Activated CD8-positive, alpha-beta T cell treated with anti-CD3 and anti-CD28 coated beads, Interleukin-2, amount 10 ng/mL, durations not matched to agents 7 days and 5 days (primary cell): ENCODE results near the gene RIPK4. TPM values are rescaled to one million over a fixed set of nuclear protein-coding genes. Genes with fewer than 3 reads are reported as not detected.

ENCODE experiments used
- ATAC-seq: fragments of 150-1000 bp; cut with Tn5 transposase; one replicate; pipeline ENCODE4 v1.10.0; 2021; ENCODE audit warnings: moderate library complexity
- CTCF ChIA-PET: fragments of 350-600 bp; sonication (Branson Sonifier 250); formaldehyde crosslinking; loops from one replicate; lab custom pipeline; 2021; ENCODE audit warnings: antibody characterized with exemption; lab: Charles Lee
- POLR2A ChIA-PET: fragments of 350-600 bp; sonication (Branson Sonifier 250); formaldehyde crosslinking; loops from one replicate; lab custom pipeline; 2021; ENCODE audit warnings: antibody characterized with exemption; lab: Charles Lee
- DNase-seq: peaks from one replicate; pipeline ENCODE4 v3.0.0-alpha.2; 2020
- H3K27ac Mint-ChIP-seq: one replicate; pipeline ENCODE4 v1.8.0; 2021; ENCODE audit warnings: mild to moderate bottlenecking, mixed read lengths
- H3K27me3 Mint-ChIP-seq: one replicate; pipeline ENCODE4 v1.8.0; 2021; ENCODE audit warnings: low read depth, mixed read lengths
- H3K36me3 Mint-ChIP-seq: one replicate; pipeline ENCODE4 v1.8.0; 2021; ENCODE audit warnings: low read depth, mixed read lengths
- H3K4me1 Mint-ChIP-seq: one replicate; pipeline ENCODE4 v1.8.0; 2021; ENCODE audit warnings: low read depth, mixed read lengths
- H3K4me3 Mint-ChIP-seq: one replicate; pipeline ENCODE4 v1.8.0; 2021; ENCODE audit warnings: mild to moderate bottlenecking, mixed read lengths
- H3K9me3 Mint-ChIP-seq: one replicate; pipeline ENCODE4 v1.8.0; 2022; ENCODE audit warnings: mixed read lengths; ENCODE audit not compliant: insufficient read depth
- total RNA-seq, 2 experiments: library from RNA; stranded (reverse); gene quantifications; one replicate each; pipeline ENCODE4 v1.2.3, GENCODE V29; 2021

Gene RIPK4
- total RNA-seq, 2 experiments from 2014 or later: not detected

DNA sequence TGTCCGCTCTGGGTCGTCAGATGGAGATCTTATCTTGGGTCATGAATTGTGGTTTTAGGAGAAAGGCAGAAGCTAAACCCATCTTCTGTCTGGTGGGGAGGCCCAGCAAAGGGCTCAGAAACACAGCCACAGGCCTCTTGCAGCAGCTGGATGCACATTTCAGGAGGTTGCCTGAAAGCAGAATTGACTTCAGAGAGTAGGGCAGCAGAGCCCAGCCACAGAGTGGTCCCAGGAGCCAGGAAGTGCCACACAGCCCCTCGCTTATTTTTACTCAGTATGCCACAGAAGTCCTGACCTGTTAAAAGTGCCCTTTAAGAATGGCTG lies 8.3 kb upstream of the RIPK4 start:
- ChIA-PET POLR2A (interaction anchor here (0.5 kb wide), 1 partner anchor 532 kb away, joined by 3 read pairs; no protein-coding TSS in a partner anchor), CTCF (interaction anchor here (1.0 kb wide), 1 partner anchor 492 kb away, joined by 4 read pairs; no protein-coding TSS in a partner anchor)
- H3K27me3 Mint-ChIP-seq: peaks cover 50% of the 10 kb centered on the region
- ATAC-seq (no peak), DNase-seq (no peak)
- H3K9me3 Mint-ChIP-seq: no peaks in the 10 kb centered on the region
- no peak overlapping the region for H3K4me3 Mint-ChIP-seq
- H3K4me1 Mint-ChIP-seq: no peaks in the 10 kb centered on the region
- no peak overlapping the region for H3K27ac Mint-ChIP-seq
- no peaks in the 10 kb centered on the region for H3K36me3 Mint-ChIP-seq

- Mint-ChIP-seq H3K9me3 (no peaks in the 10 kb centered on the region), H3K4me3 (no peak overlapping the region), H3K27ac (no peak overlapping the region), H3K4me1 (no peaks in the 10 kb centered on the region), H3K36me3 (no peaks in the 10 kb centered on the region), H3K27me3 (peaks cover 53% of the 10 kb centered on the region)
- no peak for DNase-seq
- no peak for ATAC-seq
- CTCF ChIA-PET: interaction anchor here (1.0 kb wide), 2 partner anchors 42 to 491 kb away, joined by 3 to 4 read pairs; no protein-coding TSS in a partner anchor
- POLR2A ChIA-PET: interaction anchor here (0.5 kb wide), 1 partner anchor 531 kb away, joined by 3 read pairs; no protein-coding TSS in a partner anchor
Measured at GRCh38 chr21:41774467-41775148, 7.8 kb upstream of the RIPK4 start.

GRCh38 chr21:41772351-41773080 lies 5.7 kb upstream of the RIPK4 start:
- peaks cover 16% of the 10 kb centered on the region for H3K4me1 Mint-ChIP-seq
- no peaks in the 10 kb centered on the region for H3K36me3 Mint-ChIP-seq

GRCh38 chr21:41771625-41771945 lies 4.7 kb upstream of the RIPK4 start:
- no peaks in the 10 kb centered on the region for H3K36me3 Mint-ChIP-seq
- CTCF ChIA-PET: interaction anchor here (1.4 kb wide), 1 partner anchor 45 kb away, joined by 5 read pairs; no protein-coding TSS in a partner anchor
- H3K4me3 Mint-ChIP-seq: no peak overlapping the region
- ATAC-seq: no peak
- no peak for DNase-seq
- H3K4me1 Mint-ChIP-seq: peaks cover 21% of the 10 kb centered on the region
- H3K27ac Mint-ChIP-seq: no peak overlapping the region
- H3K27me3 Mint-ChIP-seq: peaks cover 62% of the 10 kb centered on the region
- H3K9me3 Mint-ChIP-seq: no peaks in the 10 kb centered on the region
- POLR2A ChIA-PET: interaction anchor here (1.6 kb wide), 1 partner anchor 10 kb away, joined by 4 read pairs; no protein-coding TSS in a partner anchor

More at GRCh38 chr21:41772351-41773080, 5.7 kb upstream of the RIPK4 start:
- ChIA-PET POLR2A (no interaction called here), CTCF (interaction anchor here (1.4 kb wide), 1 partner anchor 44 kb away, joined by 5 read pairs; no protein-coding TSS in a partner anchor)
- no peak overlapping the region for H3K27ac Mint-ChIP-seq
- H3K9me3 Mint-ChIP-seq: no peaks in the 10 kb centered on the region
- H3K4me3 Mint-ChIP-seq: no peak overlapping the region
- H3K27me3 Mint-ChIP-seq: peaks cover 59% of the 10 kb centered on the region
- ATAC-seq (no peak), DNase-seq (no peak)

- H3K9me3 Mint-ChIP-seq: no peaks in the 10 kb centered on the region
- POLR2A ChIA-PET: interaction anchor here (1.6 kb wide), 1 partner anchor 9 kb away, joined by 4 read pairs; no protein-coding TSS in a partner anchor
Measured at GRCh38 chr21:41770901-41771624, 4.2 kb upstream of the RIPK4 start.

DNA sequence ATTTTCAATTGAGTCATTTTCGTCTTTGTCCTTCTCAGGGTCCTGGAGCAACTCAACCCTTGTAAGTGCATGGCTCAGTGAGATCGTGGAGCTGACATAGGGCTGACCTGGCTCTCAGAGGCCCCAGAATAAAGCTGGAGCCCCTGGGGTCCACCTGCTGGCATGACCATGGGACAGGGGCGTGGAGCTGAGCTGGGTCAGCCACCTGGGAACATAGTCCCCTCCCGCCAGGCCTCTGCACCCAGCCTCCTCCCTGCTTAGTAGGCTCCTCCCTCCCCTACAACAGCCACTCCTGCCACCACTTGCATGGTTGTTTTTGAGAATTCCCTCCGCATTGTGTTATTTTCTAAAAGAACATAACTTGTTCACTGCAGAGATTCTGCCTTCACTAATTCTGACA lies 3.1 kb upstream of the RIPK4 start:
- Mint-ChIP-seq H3K4me3 (no peak overlapping the region), H3K27me3 (peaks cover 62% of the 10 kb centered on the region), H3K4me1 (peaks cover 29% of the 10 kb centered on the region), H3K9me3 (no peaks in the 10 kb centered on the region), H3K36me3 (no peaks in the 10 kb centered on the region), H3K27ac (no peak overlapping the region)
- POLR2A ChIA-PET: no interaction called here
- ATAC-seq: no peak
- no peak for DNase-seq
- CTCF ChIA-PET: no interaction called here

More at GRCh38 chr21:41770901-41771624, 4.2 kb upstream of the RIPK4 start:
- H3K36me3 Mint-ChIP-seq: no peaks in the 10 kb centered on the region
- no peak overlapping the region for H3K4me3 Mint-ChIP-seq
- H3K27ac Mint-ChIP-seq: no peak overlapping the region
- H3K27me3 Mint-ChIP-seq: peaks cover 62% of the 10 kb centered on the region
- DNase-seq (no peak), ATAC-seq (no peak)
- CTCF ChIA-PET: interaction anchor here (1.4 kb wide), 1 partner anchor 46 kb away, joined by 5 read pairs; no protein-coding TSS in a partner anchor
- H3K4me1 Mint-ChIP-seq: peaks cover 21% of the 10 kb centered on the region

- Mint-ChIP-seq H3K4me1 (peaks cover 31% of the 10 kb centered on the region), H3K27ac (no peak overlapping the region), H3K9me3 (no peaks in the 10 kb centered on the region), H3K36me3 (no peaks in the 10 kb centered on the region), H3K4me3 (no peak overlapping the region), H3K27me3 (peaks cover 61% of the 10 kb centered on the region)
- DNase-seq (no peak), ATAC-seq (no peak)
- POLR2A ChIA-PET: no interaction called here
- CTCF ChIA-PET: no interaction called here
Measured at GRCh38 chr21:41769521-41769920, 2.7 kb upstream of the RIPK4 start.

DNA sequence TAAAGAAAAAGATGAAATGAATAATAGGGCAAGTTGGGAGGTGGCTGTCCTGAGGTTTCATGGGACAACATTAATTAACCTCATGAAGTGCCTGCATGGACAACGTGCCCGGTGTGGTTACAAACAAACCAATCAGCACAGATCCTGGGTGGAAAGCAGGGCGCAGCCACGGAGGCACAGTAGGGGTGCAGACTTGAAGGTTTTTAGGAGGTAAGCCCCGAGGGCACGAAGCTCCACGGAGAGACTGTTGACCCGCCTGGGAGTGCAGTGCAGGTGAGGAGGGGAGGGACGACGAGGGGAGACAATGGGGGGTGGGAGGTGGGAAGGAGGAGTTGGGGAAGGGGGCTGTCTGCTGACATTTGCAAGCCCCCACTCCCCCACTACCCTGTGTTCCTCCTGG lies 2.3 kb upstream of the RIPK4 start:
- ChIA-PET CTCF (interaction anchor here (1.0 to 2.0 kb wide), 5 partner anchors 8 to 485 kb away, joined by 4 to 8 read pairs (median 6); no protein-coding TSS in a partner anchor), POLR2A (no interaction called here)

DNA sequence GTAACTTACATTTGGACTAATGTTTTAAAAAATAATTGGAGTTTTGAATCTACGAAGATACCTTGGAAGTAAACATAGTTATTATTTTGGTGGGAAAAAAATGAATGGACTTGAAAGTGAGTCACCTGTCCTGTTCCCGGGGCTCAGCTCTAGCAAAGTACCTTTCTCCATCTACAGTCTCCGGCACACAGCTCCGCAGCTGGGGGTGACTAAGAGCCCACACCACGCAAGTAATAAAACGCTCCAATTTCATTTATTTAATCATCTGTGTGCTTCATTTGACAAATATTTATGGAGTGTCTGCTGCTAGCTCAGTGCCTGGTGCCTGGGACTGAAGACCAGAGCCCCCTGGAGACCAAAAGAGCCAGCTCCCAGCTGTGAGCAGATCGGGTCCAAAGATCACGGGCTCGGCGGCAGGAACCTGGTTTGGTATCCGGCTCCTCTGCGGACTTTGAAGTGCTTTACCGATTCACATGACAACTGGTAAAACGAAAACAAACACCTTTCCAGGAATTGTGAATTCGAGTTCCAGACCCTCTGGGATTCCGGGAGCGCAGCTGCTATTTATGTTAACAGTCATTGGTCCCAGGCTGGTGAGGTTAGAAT lies 1.7 kb upstream of the RIPK4 start:
- Mint-ChIP-seq H3K27ac (no peak overlapping the region), H3K27me3 (peaks cover 60% of the 10 kb centered on the region), H3K4me1 (peaks cover 31% of the 10 kb centered on the region), H3K9me3 (no peaks in the 10 kb centered on the region), H3K4me3 (peak overlapping the region; percentile 68), H3K36me3 (no peaks in the 10 kb centered on the region)
- POLR2A ChIA-PET: no interaction called here
- DNase-seq (peak; percentile 50), ATAC-seq (peak; percentile 52)
- CTCF ChIA-PET: interaction anchor here (1.0 to 2.0 kb wide), 5 partner anchors 8 to 485 kb away, joined by 4 to 8 read pairs (median 6); no protein-coding TSS in a partner anchor

More for the DNA sequence above, 2.3 kb upstream of the RIPK4 start:
- peak overlapping the region; percentile 68 for H3K4me3 Mint-ChIP-seq
- H3K27ac Mint-ChIP-seq: no peak overlapping the region
- H3K4me1 Mint-ChIP-seq: peaks cover 31% of the 10 kb centered on the region
- DNase-seq (no peak), ATAC-seq (no peak)
- H3K27me3 Mint-ChIP-seq: peaks cover 61% of the 10 kb centered on the region
- H3K9me3 Mint-ChIP-seq: no peaks in the 10 kb centered on the region
- no peaks in the 10 kb centered on the region for H3K36me3 Mint-ChIP-seq

DNA sequence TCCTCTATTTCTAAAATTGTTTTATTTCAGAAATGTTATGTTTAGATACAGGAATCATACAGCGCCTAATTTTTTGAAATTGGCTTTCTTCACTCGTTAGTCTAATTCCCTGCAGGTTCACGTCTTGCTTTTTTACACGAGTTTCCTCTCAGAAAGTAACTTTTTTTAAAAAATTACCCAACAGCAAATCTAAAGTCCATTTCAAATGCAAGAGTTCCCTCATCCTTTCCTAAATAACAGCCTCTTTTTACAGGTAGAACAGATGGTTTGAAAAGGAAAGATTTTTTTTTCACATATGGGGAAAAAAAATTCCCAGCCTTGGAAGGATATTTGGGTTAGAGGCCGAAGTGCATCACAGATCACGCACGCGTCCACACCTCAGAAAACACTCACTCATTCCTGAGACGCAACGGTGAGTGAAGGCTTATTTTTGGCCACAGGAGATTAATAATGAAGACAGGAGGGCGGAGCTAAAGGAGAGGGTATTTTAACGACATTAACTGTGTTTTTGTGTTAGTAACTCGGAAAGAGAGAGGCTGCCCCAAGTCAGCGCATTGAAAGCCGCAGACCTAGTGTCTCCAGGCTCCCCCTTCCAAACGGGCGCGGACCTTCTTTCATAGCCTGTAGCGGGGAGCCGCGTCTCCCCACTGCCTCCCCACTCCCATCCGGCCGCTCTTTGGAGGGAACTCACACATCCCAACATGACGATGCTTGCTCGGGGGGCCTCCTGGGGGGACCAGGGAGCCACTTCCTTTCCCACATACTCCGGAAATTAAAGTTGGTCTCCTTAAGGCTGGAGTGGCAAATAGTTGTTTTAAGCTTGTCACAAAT lies 969 bp upstream of the RIPK4 start:
- no peaks in the 10 kb centered on the region for H3K9me3 Mint-ChIP-seq
- no peak overlapping the region for H3K27ac Mint-ChIP-seq
- POLR2A ChIA-PET: no interaction called here

More for the DNA sequence above, 969 bp upstream of the RIPK4 start:
- CTCF ChIA-PET: interaction anchor here (1.0 to 2.0 kb wide), 5 partner anchors 9 to 484 kb away, joined by 4 to 8 read pairs (median 6); no protein-coding TSS in a partner anchor
- ATAC-seq: peak; percentile 34
- DNase-seq: peak; percentile 33
- Mint-ChIP-seq H3K36me3 (no peaks in the 10 kb centered on the region), H3K27me3 (peaks cover 62% of the 10 kb centered on the region), H3K4me3 (peak overlapping the region; percentile 68), H3K4me1 (peaks cover 31% of the 10 kb centered on the region)
